ENCODE data around the gene KREMEN1. TPM values are rescaled to one million over a fixed set of nuclear protein-coding genes. Genes with fewer than 3 reads are reported as not detected.

KREMEN1 gene
- total RNA-seq, 1 donor from 2014 or later, result 102 TPM

DNA sequence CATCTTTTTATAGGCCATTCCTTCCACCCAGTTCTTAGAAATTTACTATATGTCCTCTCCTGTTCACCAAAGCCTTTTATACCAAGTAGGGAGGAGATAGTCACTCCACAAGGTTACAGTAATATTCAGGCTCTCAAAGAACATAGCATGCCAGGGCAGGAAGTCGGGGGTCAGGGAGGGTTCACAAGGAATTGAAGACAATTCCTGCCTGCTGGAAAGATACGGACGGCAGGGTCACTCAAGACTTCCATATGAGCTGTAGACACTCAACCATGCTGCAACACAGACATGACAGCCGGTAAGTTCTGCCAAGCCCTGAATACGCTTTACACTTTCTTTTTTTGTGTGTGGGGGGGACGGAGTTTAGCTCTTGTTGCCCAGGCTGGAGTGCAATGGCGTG lies 11.9 kb upstream of the KREMEN1 start:
- Histone ChIP-seq H3K4me3 (no peak overlapping the region), H3K36me3 (no peaks in the 10 kb centered on the region), H3K27ac (replicated peaks) (no peak overlapping the region), H3K9me3 (replicated peaks) (no peaks in the 10 kb centered on the region), H3K27me3 (ENCODE audit: low read depth) (peaks cover 6% of the 10 kb centered on the region), H3K4me1 (no peaks in the 10 kb centered on the region)
- TF ChIP-seq, protein P1, sequence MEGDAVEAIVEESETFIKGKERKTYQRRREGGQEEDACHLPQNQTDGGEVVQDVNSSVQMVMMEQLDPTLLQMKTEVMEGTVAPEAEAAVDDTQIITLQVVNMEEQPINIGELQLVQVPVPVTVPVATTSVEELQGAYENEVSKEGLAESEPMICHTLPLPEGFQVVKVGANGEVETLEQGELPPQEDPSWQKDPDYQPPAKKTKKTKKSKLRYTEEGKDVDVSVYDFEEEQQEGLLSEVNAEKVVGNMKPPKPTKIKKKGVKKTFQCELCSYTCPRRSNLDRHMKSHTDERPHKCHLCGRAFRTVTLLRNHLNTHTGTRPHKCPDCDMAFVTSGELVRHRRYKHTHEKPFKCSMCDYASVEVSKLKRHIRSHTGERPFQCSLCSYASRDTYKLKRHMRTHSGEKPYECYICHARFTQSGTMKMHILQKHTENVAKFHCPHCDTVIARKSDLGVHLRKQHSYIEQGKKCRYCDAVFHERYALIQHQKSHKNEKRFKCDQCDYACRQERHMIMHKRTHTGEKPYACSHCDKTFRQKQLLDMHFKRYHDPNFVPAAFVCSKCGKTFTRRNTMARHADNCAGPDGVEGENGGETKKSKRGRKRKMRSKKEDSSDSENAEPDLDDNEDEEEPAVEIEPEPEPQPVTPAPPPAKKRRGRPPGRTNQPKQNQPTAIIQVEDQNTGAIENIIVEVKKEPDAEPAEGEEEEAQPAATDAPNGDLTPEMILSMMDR (IDR thresholded peaks at IDR 0.05; ENCODE audit: borderline replicate concordance), result no peak
- intact Hi-C loops (cut with micrococcal nuclease), result no loop called here
- no peak for DNase-seq

- H3K36me3 ChIP-seq, result no peaks in the 10 kb centered on the region
- no peak within 1 kb of the TSS for H3K27ac ChIP-seq (replicated peaks)
- no peaks in the 10 kb centered on the region for H3K9me3 ChIP-seq (replicated peaks)
- DNase-seq, result no peak
- H3K4me1 ChIP-seq, result no peaks in the 10 kb centered on the region
- TF ChIP-seq, protein P1 (IDR thresholded peaks at IDR 0.05; ENCODE audit: borderline replicate concordance), result no peak
- H3K27me3 ChIP-seq (ENCODE audit: low read depth), result peaks cover 6% of the 10 kb centered on the region
- intact Hi-C loops (cut with micrococcal nuclease), result no loop called here
- no peak within 1 kb of the TSS for H3K4me3 ChIP-seq
These were observed 11.1 kb upstream of the KREMEN1 start, which contains the start of gene C22orf31 for GRCh38 chr22:29061773-29062172. Gene C22orf31 (minus strand): TSS chr22:29061831. CDS start chr22:29061792, 39 bp downstream.

DNA sequence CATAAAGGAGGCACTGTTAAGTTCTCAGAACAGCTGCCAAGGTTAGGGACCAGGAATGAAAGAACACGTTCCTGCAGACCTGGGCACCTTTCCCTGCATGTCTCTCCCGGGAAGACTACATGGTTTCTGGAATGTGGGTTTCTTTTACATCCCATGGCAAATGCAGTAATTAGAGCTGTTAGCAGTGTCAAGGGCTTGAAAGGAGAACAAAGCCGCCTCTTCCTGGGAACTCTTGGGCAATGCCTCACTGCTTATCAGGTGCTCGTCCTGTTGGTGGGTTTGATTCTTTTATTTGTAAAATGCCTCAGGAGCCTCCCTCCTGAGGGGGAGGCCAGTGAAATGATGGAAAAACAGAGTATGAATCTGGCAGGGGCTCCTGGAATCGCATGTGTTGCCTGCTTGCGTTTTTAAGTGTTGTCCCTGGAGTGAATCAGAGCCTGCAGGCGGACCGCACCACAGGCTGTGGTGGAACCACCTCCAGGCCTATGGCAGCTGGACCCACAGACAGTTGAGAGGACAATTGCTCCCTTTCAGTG lies 10.5 kb upstream of the KREMEN1 start:
- no peak overlapping the region for H3K4me3 ChIP-seq
- H3K27me3 ChIP-seq (ENCODE audit: low read depth), result peaks cover 6% of the 10 kb centered on the region
- TF ChIP-seq, protein P1 (IDR thresholded peaks at IDR 0.05; ENCODE audit: borderline replicate concordance), result no peak
- H3K27ac ChIP-seq (replicated peaks), result no peak overlapping the region
- no peaks in the 10 kb centered on the region for H3K36me3 ChIP-seq
- no peak for DNase-seq
- H3K4me1 ChIP-seq, result no peaks in the 10 kb centered on the region
- no peaks in the 10 kb centered on the region for H3K9me3 ChIP-seq (replicated peaks)
- intact Hi-C loops (cut with micrococcal nuclease), result no loop called here

GRCh38 chr22:29065468-29066190 lies 7.2 kb upstream of the KREMEN1 start:
- no peak for DNase-seq
- Histone ChIP-seq H3K36me3 (no peaks in the 10 kb centered on the region), H3K4me3 (no peak overlapping the region), H3K9me3 (replicated peaks) (no peaks in the 10 kb centered on the region), H3K27ac (replicated peaks) (no peak overlapping the region), H3K27me3 (ENCODE audit: low read depth) (peaks cover 12% of the 10 kb centered on the region), H3K4me1 (peaks cover 7% of the 10 kb centered on the region)
- TF ChIP-seq, protein P1 (IDR thresholded peaks at IDR 0.05; ENCODE audit: borderline replicate concordance), result no peak
- intact Hi-C loops (cut with micrococcal nuclease), result no loop called here

DNA sequence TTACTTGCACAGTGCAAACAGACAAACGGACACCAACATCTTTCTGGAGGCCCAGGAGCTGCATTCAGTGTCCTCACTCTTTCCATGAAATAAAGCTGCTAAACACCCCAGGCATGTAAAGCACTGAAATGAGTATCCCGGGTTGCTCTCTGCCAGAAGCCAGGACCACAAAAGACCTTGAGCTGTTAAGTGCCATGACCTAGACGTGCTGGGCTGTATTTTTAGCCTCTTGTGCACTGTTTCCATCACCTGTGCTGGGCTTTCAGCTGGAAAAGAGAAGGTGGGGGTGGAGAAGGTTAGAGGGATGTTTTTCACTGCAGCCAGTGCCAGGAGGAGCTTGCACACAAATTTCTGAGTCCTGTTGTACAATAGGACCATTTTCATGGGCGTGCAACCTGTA lies 3.4 kb upstream of the KREMEN1 start:
- no peaks in the 10 kb centered on the region for H3K9me3 ChIP-seq (replicated peaks)
- peaks cover 10% of the 10 kb centered on the region for H3K27me3 ChIP-seq (ENCODE audit: low read depth)
- H3K4me1 ChIP-seq, result peaks cover 38% of the 10 kb centered on the region
- intact Hi-C loops (cut with micrococcal nuclease), result no loop called here
- H3K36me3 ChIP-seq, result no peaks in the 10 kb centered on the region
- DNase-seq, result no peak
- TF ChIP-seq, protein P1 (IDR thresholded peaks at IDR 0.05; ENCODE audit: borderline replicate concordance), result no peak
- no peak overlapping the region for H3K4me3 ChIP-seq
- H3K27ac ChIP-seq (replicated peaks), result no peak overlapping the region
